SK-N-SH (cell line): ENCODE results near the gene RFTN1.

ENCODE experiments used
- CHD2 ChIP-seq: fragments of 150-350 bp; IDR thresholded peaks from 2 replicates; pipeline ENCODE4 v1.6.1; 2018; ENCODE audit warnings: low read length; ENCODE audit not compliant: partially characterized antibody
- CTCF ChIP-seq: fragments of 200-600 bp; sonication (generic); IDR thresholded peaks from 2 replicates; pipeline ENCODE4 v1.6.1; 2017; ENCODE audit warnings: antibody characterized with exemption, mild to moderate bottlenecking, moderate library complexity
- EP300 ChIP-seq, 2 experiments: IDR thresholded peaks; 2 replicates each; pipeline versions ENCODE4 v1.4.0 to v1.6.1; 2012; ENCODE audit warnings: borderline replicate concordance in 1 of 2, low read depth in 1 of 2, low read length in 1 of 2
- EZH2phosphoT487 ChIP-seq: fragments of 200-600 bp; sonication (generic); IDR thresholded peaks from 2 replicates; pipeline ENCODE4 v1.6.1; 2017; ENCODE audit warnings: low read depth, mixed run types, mild to moderate bottlenecking, antibody characterized with exemption, moderate library complexity, borderline replicate concordance
- FOXM1 ChIP-seq: IDR thresholded peaks from 2 replicates; pipeline ENCODE4 v1.4.0; 2012; ENCODE audit warnings: low read depth, mild to moderate bottlenecking
- IRF3 ChIP-seq: fragments of 150-350 bp; IDR thresholded peaks from 2 replicates; pipeline ENCODE4 v1.6.1; 2016; ENCODE audit warnings: mild to moderate bottlenecking, low read depth, low read length
- JUND ChIP-seq: IDR thresholded peaks from 2 replicates; pipeline ENCODE4 v1.4.0; 2012
- RAD21 ChIP-seq: IDR thresholded peaks from 2 replicates; pipeline ENCODE4 v1.6.1; 2012; ENCODE audit warnings: mild to moderate bottlenecking, low read length
- RCOR1 ChIP-seq: fragments of 150-350 bp; IDR thresholded peaks from 2 replicates; pipeline ENCODE4 v1.6.1; 2017; ENCODE audit warnings: antibody characterized with exemption, low read length
- RFX5 ChIP-seq: IDR thresholded peaks from 2 replicates; pipeline ENCODE4 v1.6.1; 2012; ENCODE audit warnings: mild to moderate bottlenecking, improper control_type of control experiment, low read length
- SIN3A ChIP-seq: IDR thresholded peaks from 2 replicates; pipeline ENCODE4 v1.6.1; 2012; ENCODE audit warnings: low read depth, mild to moderate bottlenecking, low read length, moderate library complexity, borderline replicate concordance
- TAF1 ChIP-seq: IDR thresholded peaks from 2 replicates; pipeline ENCODE4 v1.6.1; 2012; ENCODE audit warnings: low read depth, mild to moderate bottlenecking, low read length, moderate library complexity, borderline replicate concordance
- TEAD4 ChIP-seq: IDR thresholded peaks from 2 replicates; pipeline ENCODE4 v1.4.0; 2012; ENCODE audit warnings: mild to moderate bottlenecking, borderline replicate concordance; ENCODE audit not compliant: insufficient read depth
- ZBTB33 ChIP-seq: IDR thresholded peaks from 2 replicates; pipeline ENCODE4 v1.4.0; 2012; ENCODE audit warnings: low read depth, borderline replicate concordance

GRCh38 chr3:16334909-16335308 lies 178.6 kb downstream of the RFTN1 start:
- TF ChIP-seq EZH2phosphoT487, result no peak
- TF ChIP-seq TAF1, result no peak
- TF ChIP-seq RFX5, result no peak
- no peak for TF ChIP-seq TEAD4
- no peak for TF ChIP-seq IRF3
- no peak for TF ChIP-seq CTCF
- no peak for TF ChIP-seq JUND
- TF ChIP-seq CHD2, result no peak
- TF ChIP-seq EP300 (IDR thresholded peaks at IDR 0.05; ENCODE audit: borderline replicate concordance in 1 of 2, low read depth in 1 of 2, low read length in 1 of 2), result no peak
- no peak for TF ChIP-seq RAD21
- no peak for TF ChIP-seq ZBTB33
- no peak for TF ChIP-seq SIN3A
- TF ChIP-seq RCOR1, result no peak
- no peak for TF ChIP-seq FOXM1
